Superior temporal gyrus (tissue), 1 donor: Measurements from ENCODE around the gene KSR1.

Source experiments
- DNase-seq: peaks from one replicate; pipeline ENCODE4 v3.0.0-alpha.2; 2016; ENCODE audit errors: extremely low spot score

KSR1 gene

GRCh38 chr17:27473748-27474609, 17.7 kb downstream of the KSR1 start:
- DNase-seq = no peak

GRCh38 chr17:27475070-27475673, 18.9 kb downstream of the KSR1 start:
- no peak for DNase-seq

GRCh38 chr17:27475981-27476895, 20.0 kb downstream of the KSR1 start:
- no peak for DNase-seq

GRCh38 chr17:27477050-27477888, 21.0 kb downstream of the KSR1 start:
- no peak for DNase-seq

GRCh38 chr17:27477971-27478684, 21.9 kb downstream of the KSR1 start:
- no peak for DNase-seq

- DNase-seq = no peak
Measured at GRCh38 chr17:27478901-27479538, 22.8 kb downstream of the KSR1 start.

GRCh38 chr17:27479838-27480237, 23.6 kb downstream of the KSR1 start:
- no peak for DNase-seq

GRCh38 chr17:27480699-27481098, 24.5 kb downstream of the KSR1 start:
- no peak for DNase-seq

GRCh38 chr17:27481327-27481726, 25.1 kb downstream of the KSR1 start:
- DNase-seq = no peak

- no peak for DNase-seq
Measured at GRCh38 chr17:27485125-27485524, 28.9 kb downstream of the KSR1 start.

- no peak for DNase-seq
Measured at GRCh38 chr17:27485716-27486495, 29.7 kb downstream of the KSR1 start.

GRCh38 chr17:27486741-27487140, 30.5 kb downstream of the KSR1 start:
- no peak for DNase-seq

- no peak for DNase-seq
Measured at GRCh38 chr17:27488231-27488630, 32.0 kb downstream of the KSR1 start.

- no peak for DNase-seq
Measured at GRCh38 chr17:27489045-27489715, 32.9 kb downstream of the KSR1 start.

- DNase-seq = no peak
Measured at GRCh38 chr17:27490391-27490790, 34.1 kb downstream of the KSR1 start.

GRCh38 chr17:27491713-27492190, 35.5 kb downstream of the KSR1 start:
- DNase-seq = no peak

- no peak for DNase-seq
Measured at GRCh38 chr17:27492470-27492869, 36.2 kb downstream of the KSR1 start.

- DNase-seq = no peak
Measured at GRCh38 chr17:27493088-27493487, 36.8 kb downstream of the KSR1 start.
